ENCODE results near the gene GALNT12.

Gene GALNT12

GRCh38 chr9:98880311-98881015 lies 73.0 kb downstream of the GALNT12 start:
- no peaks in the 10 kb centered on the region for H3K36me3 ChIP-seq (ENCODE audit: insufficient read depth)
- H3K27me3 ChIP-seq (ENCODE audit: insufficient read depth, low read depth) = no peaks in the 10 kb centered on the region
- no peak overlapping the region for H2AFZ ChIP-seq (ENCODE audit: low read depth)
- H3K79me2 ChIP-seq (ENCODE audit: insufficient read depth, low read depth) = no peaks in the 10 kb centered on the region
- TF ChIP-seq CTCF (conservative IDR thresholded peaks at IDR 0.05; ENCODE audit: low read depth, low read length) = no peak
- no peak overlapping the region for H3K27ac ChIP-seq
- no peaks in the 10 kb centered on the region for H3K4me1 ChIP-seq (ENCODE audit: low read depth, poor library complexity, severe bottlenecking)
- no peaks in the 10 kb centered on the region for H4K20me1 ChIP-seq (ENCODE audit: insufficient read depth)
- H3K4me3 ChIP-seq (IDR thresholded peaks at IDR 0.05; ENCODE audit: insufficient read depth, low read depth, low read length) = no peak overlapping the region
- H3K9ac ChIP-seq = no peak overlapping the region
- H3K4me2 ChIP-seq = no peak overlapping the region

GRCh38 chr9:98881356-98881755 lies 73.9 kb downstream of the GALNT12 start:
- Histone ChIP-seq H2AFZ (ENCODE audit: low read depth) (no peak overlapping the region), H3K4me1 (ENCODE audit: low read depth, poor library complexity, severe bottlenecking) (no peaks in the 10 kb centered on the region), H3K27me3 (ENCODE audit: insufficient read depth, low read depth) (no peaks in the 10 kb centered on the region), H3K79me2 (ENCODE audit: insufficient read depth, low read depth) (no peaks in the 10 kb centered on the region), H4K20me1 (ENCODE audit: insufficient read depth) (no peaks in the 10 kb centered on the region), H3K36me3 (ENCODE audit: insufficient read depth) (no peaks in the 10 kb centered on the region), H3K9ac (no peak overlapping the region), H3K4me3 (IDR thresholded peaks at IDR 0.05; ENCODE audit: insufficient read depth, low read depth, low read length) (no peak overlapping the region), H3K4me2 (no peak overlapping the region), H3K27ac (no peak overlapping the region)
- no peak for TF ChIP-seq CTCF (conservative IDR thresholded peaks at IDR 0.05; ENCODE audit: low read depth, low read length)

GRCh38 chr9:98881836-98882568 lies 74.5 kb downstream of the GALNT12 start:
- Histone ChIP-seq H3K4me3 (IDR thresholded peaks at IDR 0.05; ENCODE audit: insufficient read depth, low read depth, low read length) (no peak overlapping the region), H3K27ac (no peak overlapping the region), H2AFZ (ENCODE audit: low read depth) (no peak overlapping the region), H3K4me1 (ENCODE audit: low read depth, poor library complexity, severe bottlenecking) (no peaks in the 10 kb centered on the region), H4K20me1 (ENCODE audit: insufficient read depth) (no peaks in the 10 kb centered on the region), H3K79me2 (ENCODE audit: insufficient read depth, low read depth) (no peaks in the 10 kb centered on the region), H3K4me2 (no peak overlapping the region), H3K9ac (no peak overlapping the region), H3K27me3 (ENCODE audit: insufficient read depth, low read depth) (no peaks in the 10 kb centered on the region), H3K36me3 (ENCODE audit: insufficient read depth) (no peaks in the 10 kb centered on the region)
- no peak for TF ChIP-seq CTCF (conservative IDR thresholded peaks at IDR 0.05; ENCODE audit: low read depth, low read length)

- H4K20me1 ChIP-seq (ENCODE audit: insufficient read depth) = no peaks in the 10 kb centered on the region
- H3K9ac ChIP-seq = no peak overlapping the region
- TF ChIP-seq CTCF (conservative IDR thresholded peaks at IDR 0.05; ENCODE audit: low read depth, low read length) = no peak
- H3K4me3 ChIP-seq (IDR thresholded peaks at IDR 0.05; ENCODE audit: insufficient read depth, low read depth, low read length) = no peak overlapping the region
- H3K36me3 ChIP-seq (ENCODE audit: insufficient read depth) = no peaks in the 10 kb centered on the region
- no peak overlapping the region for H3K27ac ChIP-seq
- H3K4me1 ChIP-seq (ENCODE audit: low read depth, poor library complexity, severe bottlenecking) = no peaks in the 10 kb centered on the region
- H3K27me3 ChIP-seq (ENCODE audit: insufficient read depth, low read depth) = no peaks in the 10 kb centered on the region
- H3K4me2 ChIP-seq = no peak overlapping the region
- no peaks in the 10 kb centered on the region for H3K79me2 ChIP-seq (ENCODE audit: insufficient read depth, low read depth)
- no peak overlapping the region for H2AFZ ChIP-seq (ENCODE audit: low read depth)
These were observed 75.1 kb downstream of the GALNT12 start for GRCh38 chr9:98882569-98882923.

Measured in KMS-11 (cell line).